HG03520 (cell line): ENCODE measurements around the gene IWS1.
A peak's percentile ranks its signal among the peaks of the same experiment; 100 is the strongest.
"Not testable (repeated sequence)": the region's sequence is repeated elsewhere in the genome, so short reads cannot be mapped to it uniquely, and the experiment has no call there.

Experiments
- ATAC-seq: cut with Tn5 transposase; IDR thresholded peaks from one replicate; pipeline ENCODE4 v1.9.1; 2021; ENCODE audit warnings: mild to moderate bottlenecking, moderate library complexity; ENCODE audit not compliant: unreplicated experiment

IWS1 gene

GRCh38 chr2:127530245-127531140 is 4.2 kb upstream of the IWS1 start:
- no peak for ATAC-seq

GRCh38 chr2:127529416-127529815 is 3.1 kb upstream of the IWS1 start:
- not testable (repeated sequence) for ATAC-seq

- no peak for ATAC-seq
Measured at GRCh38 chr2:127528487-127528886, 2.2 kb upstream of the IWS1 start.

DNA sequence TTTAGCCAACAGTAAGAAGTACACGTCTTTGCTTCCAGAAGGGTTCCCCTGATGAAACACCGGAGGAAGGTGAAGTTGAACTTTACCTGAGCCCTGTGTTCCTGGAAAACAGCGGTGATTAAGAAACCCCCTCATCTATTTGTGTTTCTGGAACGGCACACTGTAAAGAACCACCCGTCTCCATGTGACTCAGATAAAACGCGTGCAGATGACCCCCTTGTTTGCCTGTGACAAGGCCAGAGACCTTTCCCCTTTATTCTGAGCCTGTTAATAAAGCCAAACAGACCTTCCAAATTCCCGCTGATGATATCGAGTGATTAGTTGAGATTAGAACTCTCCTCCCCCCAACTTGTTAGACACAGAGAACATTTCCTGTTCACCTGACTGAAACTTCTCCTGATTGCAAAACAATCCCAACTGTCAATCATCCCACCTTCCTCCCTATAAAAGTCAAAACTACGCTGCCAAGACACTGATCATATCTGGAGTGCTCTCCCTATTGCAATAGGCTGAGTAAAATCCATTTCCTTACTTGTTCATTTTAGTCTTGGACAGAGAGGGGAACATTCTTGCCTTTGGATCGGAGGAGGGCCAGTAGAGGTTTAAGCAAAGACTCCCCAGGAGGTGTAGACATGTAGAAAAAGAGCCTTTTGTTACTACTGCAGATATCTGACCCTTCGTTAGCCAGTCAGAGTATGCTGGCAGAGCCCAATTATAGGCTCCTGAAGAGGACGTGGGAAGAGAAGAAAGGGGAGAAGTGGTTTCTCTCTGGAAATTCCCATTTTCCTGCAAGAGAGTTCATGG is 914 bp upstream of the IWS1 start:
- ATAC-seq: peak; percentile 5

GRCh38 chr2:127525691-127526131 is 578 bp downstream of the IWS1 start:
- no peak for ATAC-seq

DNA sequence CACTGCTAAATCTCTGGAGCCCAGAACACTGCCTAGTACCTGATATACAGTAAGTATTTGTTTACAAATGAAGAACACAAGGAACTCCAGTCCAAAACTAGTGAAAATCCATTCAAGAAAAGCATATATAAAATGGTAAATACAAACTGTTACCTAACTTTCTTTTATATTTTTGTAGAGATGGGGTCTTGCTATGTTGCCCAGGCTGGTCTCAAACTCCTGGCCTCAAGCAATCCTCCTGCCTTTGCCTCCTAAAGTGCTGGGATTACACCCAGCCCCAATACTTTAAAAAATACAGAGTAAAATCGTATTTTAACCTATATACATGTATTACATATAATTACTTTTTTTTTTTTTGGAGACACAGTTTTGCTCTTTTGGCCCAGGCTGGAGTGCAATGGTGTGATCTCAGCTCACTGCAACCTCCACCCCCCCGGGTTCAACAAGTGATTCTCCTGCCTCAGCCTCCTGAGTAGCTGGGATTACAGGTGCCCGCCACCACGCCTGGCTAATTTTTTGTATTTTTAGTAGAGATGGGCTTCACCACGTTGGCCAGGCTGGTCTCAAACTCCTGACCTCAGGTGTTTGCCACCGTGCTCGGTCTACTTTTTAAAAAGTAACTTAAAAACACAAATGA is 2.0 kb downstream of the IWS1 start:
- not testable (repeated sequence) for ATAC-seq

DNA sequence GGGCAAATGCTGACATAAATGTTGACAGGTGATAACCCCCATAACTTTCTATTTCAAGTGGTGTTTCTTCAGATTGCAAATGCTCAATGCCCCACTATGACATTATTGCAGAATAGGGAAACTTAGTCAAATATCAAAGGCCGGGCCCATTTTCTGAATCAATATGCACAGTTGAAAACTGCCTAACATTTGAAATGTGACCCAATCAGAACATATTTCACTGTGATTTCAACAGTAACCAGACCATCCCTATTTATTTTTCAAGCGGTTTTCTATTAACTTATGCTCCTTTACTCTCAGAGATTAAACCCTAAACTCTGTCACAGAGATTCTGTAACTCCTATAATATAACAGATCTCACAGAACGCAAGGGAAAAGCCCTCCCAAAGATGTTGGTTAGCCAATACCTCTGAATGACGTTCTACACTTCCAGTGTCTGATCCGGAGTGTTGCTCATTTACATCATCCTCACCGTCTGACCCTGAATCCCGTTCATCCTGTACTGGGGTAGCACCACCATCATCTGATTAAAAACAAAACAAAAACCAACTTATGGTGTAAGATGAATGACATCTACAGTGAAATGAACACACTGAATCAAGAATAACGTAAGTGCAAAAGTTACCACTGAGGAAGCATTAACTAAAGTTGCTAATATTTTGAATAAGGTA is 2.9 kb downstream of the IWS1 start:
- no peak for ATAC-seq

- no peak for ATAC-seq
Measured at GRCh38 chr2:127520424-127520823, 5.9 kb downstream of the IWS1 start.

DNA sequence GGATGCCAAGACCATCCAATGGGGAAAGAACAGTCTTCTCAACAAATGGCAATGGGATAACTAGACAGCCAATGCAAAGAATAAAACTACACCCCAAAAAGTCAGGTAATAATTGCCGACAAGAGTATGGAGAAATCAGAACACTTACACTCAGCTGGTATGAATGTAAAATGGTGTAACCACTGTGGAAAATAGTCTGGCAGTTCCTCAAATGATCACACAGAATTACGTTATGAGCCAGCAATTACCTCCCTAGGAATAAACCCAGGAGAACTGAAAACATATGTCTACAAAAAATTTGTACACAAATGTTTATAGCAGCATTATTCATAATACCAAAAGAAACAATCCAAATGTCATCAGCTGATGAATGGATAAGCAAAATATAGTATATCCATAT is 8.8 kb downstream of the IWS1 start:
- ATAC-seq: no peak

DNA sequence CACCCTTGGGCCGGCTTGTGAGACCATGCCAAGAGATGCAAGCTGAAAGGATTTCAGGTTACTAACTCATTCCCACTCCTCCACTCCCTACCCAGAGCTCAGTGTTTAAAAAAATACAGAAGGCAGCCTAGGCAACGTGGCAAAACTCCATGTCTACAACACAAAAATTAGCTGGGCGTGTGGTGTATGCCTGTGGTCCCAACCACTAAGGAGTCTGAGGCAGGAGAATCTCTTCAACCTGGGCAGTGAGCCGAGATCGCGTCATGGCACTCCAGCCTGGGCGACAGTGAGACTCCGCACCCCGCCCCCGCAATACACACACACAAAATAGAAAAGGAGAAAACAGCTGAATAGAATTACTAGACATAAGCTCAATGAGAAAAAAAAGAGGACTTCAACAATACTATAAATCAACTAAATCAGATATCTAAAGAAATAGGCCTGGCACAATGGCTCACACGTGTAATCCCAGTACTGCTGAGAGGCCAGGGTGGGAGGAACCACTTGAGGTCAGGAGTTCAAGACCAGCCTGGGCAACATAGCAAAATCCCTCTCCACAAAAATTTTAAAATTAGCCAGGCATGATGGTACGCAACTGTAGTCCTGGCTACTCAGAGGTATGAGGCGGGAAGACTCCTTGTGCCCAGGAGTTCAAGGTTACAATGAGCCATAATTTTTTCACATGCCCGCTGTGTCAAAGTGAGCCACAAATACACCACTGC is 10.1 kb downstream of the IWS1 start:
- no peak for ATAC-seq

- ATAC-seq: no peak
Measured at GRCh38 chr2:127515383-127515915, 10.8 kb downstream of the IWS1 start.

GRCh38 chr2:127514485-127514884 is 11.8 kb downstream of the IWS1 start:
- ATAC-seq: no peak

- ATAC-seq: no peak
Measured at GRCh38 chr2:127514076-127514475, 12.2 kb downstream of the IWS1 start.

DNA sequence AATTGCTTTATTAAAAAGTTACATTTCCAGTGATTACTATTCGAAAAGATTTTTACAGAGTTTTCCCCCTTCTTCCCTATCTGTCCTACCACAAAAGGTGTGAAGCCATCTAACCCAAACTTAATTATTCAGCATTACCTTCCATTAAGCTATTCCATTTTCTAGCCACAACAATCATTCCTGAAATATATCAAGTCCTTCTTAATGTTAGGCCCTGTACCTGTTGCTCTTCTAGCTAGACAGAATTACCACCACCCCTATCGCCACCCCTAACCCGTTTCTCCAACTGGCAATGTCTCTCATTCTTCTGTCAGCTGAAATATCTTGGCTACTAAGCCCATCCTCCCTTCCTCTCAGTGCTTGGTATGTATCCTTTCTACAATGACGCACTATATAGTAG is 13.9 kb downstream of the IWS1 start:
- no peak for ATAC-seq

GRCh38 chr2:127511917-127512316 is 14.4 kb downstream of the IWS1 start:
- ATAC-seq: no peak

DNA sequence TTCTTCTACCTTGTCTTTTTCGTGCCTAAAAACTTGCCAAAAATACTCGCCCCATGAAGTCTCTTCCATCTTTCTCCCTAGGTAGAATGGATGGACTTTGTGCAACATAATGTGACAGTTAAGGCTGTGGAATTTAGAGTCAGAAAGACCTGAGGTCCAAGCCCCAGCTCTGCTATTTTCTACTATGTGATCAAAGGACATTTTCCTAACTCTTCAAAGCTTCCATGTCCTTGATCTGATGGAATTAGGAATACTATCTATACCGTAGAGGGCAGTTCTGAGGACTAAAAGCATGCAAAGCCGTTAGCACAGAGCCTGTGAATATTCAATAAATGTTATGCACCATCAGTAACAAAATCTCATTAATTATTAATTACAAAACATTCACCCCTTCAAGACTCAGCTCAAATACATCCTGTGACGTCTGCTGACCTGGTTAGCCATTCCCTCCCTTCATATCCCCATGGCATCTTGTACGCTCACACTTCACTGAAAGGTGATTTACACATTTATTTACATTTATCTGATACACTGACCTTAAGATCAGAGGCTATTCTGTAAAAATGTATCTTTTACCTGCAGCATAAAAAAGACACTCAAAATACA is 15.1 kb downstream of the IWS1 start:
- ATAC-seq: no peak

DNA sequence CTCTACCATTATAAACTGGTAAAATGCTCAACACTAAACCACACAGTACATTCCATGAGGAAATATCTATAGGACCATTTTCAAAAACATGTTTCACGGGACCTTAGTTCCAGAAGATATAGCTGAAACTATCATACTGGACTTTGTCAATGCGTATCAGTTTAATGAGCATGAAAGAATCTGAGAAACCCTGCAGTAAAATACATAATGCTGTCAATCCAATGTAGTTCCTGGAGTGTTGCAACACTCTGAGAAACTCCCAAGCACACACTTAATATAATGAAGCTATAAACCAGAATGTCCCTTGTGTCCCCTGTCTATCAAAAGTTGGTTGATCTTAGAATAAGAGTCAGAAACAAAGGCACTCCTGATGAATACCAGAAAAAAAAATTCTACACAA is 16.2 kb downstream of the IWS1 start:
- ATAC-seq: no peak

GRCh38 chr2:127508631-127509034 is 17.7 kb downstream of the IWS1 start:
- ATAC-seq: no peak

DNA sequence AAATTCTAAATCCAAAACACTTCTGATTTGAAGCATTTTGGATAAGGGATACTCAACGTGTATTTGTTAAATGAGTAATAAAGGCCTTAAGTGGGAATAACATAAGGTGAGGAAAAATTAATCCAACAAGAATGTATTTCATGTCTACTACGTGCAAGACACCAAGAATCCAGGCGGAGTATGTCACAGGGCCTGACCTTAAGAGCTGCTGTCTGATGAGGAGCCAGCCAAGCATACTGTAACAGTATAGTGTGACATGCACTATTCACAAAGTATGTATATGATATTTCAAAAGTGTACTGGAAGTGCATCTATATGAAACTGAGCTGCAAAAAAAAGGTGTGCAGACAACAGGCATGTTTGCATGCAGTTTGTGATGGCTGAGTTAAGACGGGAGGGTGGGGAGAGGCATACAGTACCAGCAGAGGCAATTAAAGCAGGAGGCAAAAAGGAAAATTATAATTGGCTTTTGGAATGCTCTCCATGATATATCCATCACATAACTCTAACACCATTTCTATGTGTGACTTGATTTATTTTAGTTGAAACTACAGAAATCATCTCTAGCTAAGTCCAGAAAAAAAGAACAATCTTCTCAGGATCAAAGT is 18.2 kb downstream of the IWS1 start:
- ATAC-seq: no peak
